ENCODE data around the gene NPAT. TPM values are rescaled to one million over a fixed set of nuclear protein-coding genes. Genes with fewer than 3 reads are reported as not detected.
A peak's percentile ranks its signal among the peaks of the same experiment; 100 is the strongest.

The NPAT gene
- total and polyA plus RNA-seq, 2 of the 13 experiments (the other 11 are each of a cell fraction or from before 2014, with no cell fraction given) = 4.4 to 11.2 TPM

- TF ChIP-seq HOXA3 (CRISPR knock-in tag; IDR thresholded peaks at IDR 0.05) (no peak; the same call in 1 of the 2 replicates), HOXA5 (CRISPR knock-in tag; IDR thresholded peaks at IDR 0.05) (peak; percentile 72; the same call in 1 of the 2 replicates), MAF1 (CRISPR knock-in tag; IDR thresholded peaks at IDR 0.05; ENCODE audit: borderline replicate concordance) (no peak), TAF15 (IDR thresholded peaks at IDR 0.05; ENCODE audit: low read depth, low read length, poor library complexity, severe bottlenecking) (no peak), ZNF3 (CRISPR knock-in tag; IDR thresholded peaks at IDR 0.05) (0 out of 2 replicates have a peak, but pooled peaks have one; percentile 48), ZNF839 (CRISPR knock-in tag; IDR thresholded peaks at IDR 0.05; ENCODE audit: borderline replicate concordance) (no peak), ZNF33B (CRISPR knock-in tag; IDR thresholded peaks at IDR 0.05) (peak; percentile 73; the same call in 1 of the 2 replicates), HNRNPUL1 (IDR thresholded peaks at IDR 0.05; ENCODE audit: low read depth, low read length) (no peak), ARID2 (CRISPR knock-in tag; IDR thresholded peaks at IDR 0.05; ENCODE audit: borderline replicate concordance) (peak; percentile 86), JUN (CRISPR knock-in tag; IDR thresholded peaks at IDR 0.05) (no peak; the same call in 1 of the 2 replicates), ZZZ3 (CRISPR knock-in tag; IDR thresholded peaks at IDR 0.05; ENCODE audit: borderline replicate concordance) (no peak), SETDB1 (CRISPR knock-in tag; IDR thresholded peaks at IDR 0.05; ENCODE audit: borderline replicate concordance) (no peak), ZNF737 (CRISPR knock-in tag; IDR thresholded peaks at IDR 0.05; ENCODE audit: borderline replicate concordance) (no peak), ZIK1 (CRISPR knock-in tag; IDR thresholded peaks at IDR 0.05; ENCODE audit: borderline replicate concordance, low read depth) (no peak), ZNF17 (CRISPR knock-in tag; IDR thresholded peaks at IDR 0.05) (no peak), ARNTL (CRISPR knock-in tag; IDR thresholded peaks at IDR 0.05) (no peak; the same call in 1 of the 2 replicates), HDAC6 (IDR thresholded peaks at IDR 0.05; ENCODE audit: low read depth, low read length) (no peak), ZMAT5 (CRISPR knock-in tag; IDR thresholded peaks at IDR 0.05; ENCODE audit: borderline replicate concordance, low read depth) (no peak), PATZ1 (CRISPR knock-in tag; IDR thresholded peaks at IDR 0.05) (no peak), ZNF83 (CRISPR knock-in tag; IDR thresholded peaks at IDR 0.05; ENCODE audit: borderline replicate concordance) (no peak), CENPX (CRISPR knock-in tag; IDR thresholded peaks at IDR 0.05) (no peak), ZSCAN12 (CRISPR knock-in tag; IDR thresholded peaks at IDR 0.05) (no peak)
- TF ChIP-seq, protein P1, sequence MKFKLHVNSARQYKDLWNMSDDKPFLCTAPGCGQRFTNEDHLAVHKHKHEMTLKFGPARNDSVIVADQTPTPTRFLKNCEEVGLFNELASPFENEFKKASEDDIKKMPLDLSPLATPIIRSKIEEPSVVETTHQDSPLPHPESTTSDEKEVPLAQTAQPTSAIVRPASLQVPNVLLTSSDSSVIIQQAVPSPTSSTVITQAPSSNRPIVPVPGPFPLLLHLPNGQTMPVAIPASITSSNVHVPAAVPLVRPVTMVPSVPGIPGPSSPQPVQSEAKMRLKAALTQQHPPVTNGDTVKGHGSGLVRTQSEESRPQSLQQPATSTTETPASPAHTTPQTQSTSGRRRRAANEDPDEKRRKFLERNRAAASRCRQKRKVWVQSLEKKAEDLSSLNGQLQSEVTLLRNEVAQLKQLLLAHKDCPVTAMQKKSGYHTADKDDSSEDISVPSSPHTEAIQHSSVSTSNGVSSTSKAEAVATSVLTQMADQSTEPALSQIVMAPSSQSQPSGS (CRISPR knock-in tag; IDR thresholded peaks at IDR 0.05) = peak; percentile 64; the same call in 1 of the 2 replicates
- TF ChIP-seq, protein P2, sequence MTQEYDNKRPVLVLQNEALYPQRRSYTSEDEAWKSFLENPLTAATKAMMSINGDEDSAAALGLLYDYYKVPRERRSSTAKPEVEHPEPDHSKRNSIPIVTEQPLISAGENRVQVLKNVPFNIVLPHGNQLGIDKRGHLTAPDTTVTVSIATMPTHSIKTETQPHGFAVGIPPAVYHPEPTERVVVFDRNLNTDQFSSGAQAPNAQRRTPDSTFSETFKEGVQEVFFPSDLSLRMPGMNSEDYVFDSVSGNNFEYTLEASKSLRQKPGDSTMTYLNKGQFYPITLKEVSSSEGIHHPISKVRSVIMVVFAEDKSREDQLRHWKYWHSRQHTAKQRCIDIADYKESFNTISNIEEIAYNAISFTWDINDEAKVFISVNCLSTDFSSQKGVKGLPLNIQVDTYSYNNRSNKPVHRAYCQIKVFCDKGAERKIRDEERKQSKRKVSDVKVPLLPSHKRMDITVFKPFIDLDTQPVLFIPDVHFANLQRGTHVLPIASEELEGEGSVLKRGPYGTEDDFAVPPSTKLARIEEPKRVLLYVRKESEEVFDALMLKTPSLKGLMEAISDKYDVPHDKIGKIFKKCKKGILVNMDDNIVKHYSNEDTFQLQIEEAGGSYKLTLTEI (CRISPR knock-in tag; conservative IDR thresholded peaks at IDR 0.05) = no peak
These were observed 100.9 kb downstream of the NPAT start, which contains the start of gene ACAT1 (continued) for GRCh38 chr11:108121274-108122155.

Measured in HepG2 (cell line).